Left lung (tissue), 10 donors: ENCODE data around the gene KRT38. TPM values are rescaled to one million over a fixed set of nuclear protein-coding genes. Genes with fewer than 3 reads are reported as not detected.

Experiments used
- ATAC-seq: fragments of 200-7000 bp; cut with Tn5 transposase; one replicate; pipeline ENCODE4 v1.9.1; 2020; ENCODE audit warnings: moderate library complexity
- DNase-seq, 4 donors: peaks; one replicate each; pipeline ENCODE4 v3.0.0-alpha.2; 2013 to 2020
- H3K27ac ChIP-seq, 2 donors: fragments of 200-600 bp; sonication (generic) in 1 of 2; one replicate each; pipeline versions ENCODE4 v1.5.0 to v1.8.0; 2020 to 2021
- H3K27me3 ChIP-seq, 2 donors: fragments of 200-600 bp; sonication (generic) in 1 of 2; one replicate each; pipeline versions ENCODE4 v1.5.0 to v1.8.0; 2020 to 2021
- H3K36me3 ChIP-seq, 2 donors: fragments of 200-600 bp; sonication (generic) in 1 of 2; one replicate each; pipeline versions ENCODE4 v1.5.0 to v1.8.0; 2020 to 2021
- H3K4me1 ChIP-seq, 2 donors: fragments of 200-600 bp; one replicate each; pipeline ENCODE4 v1.8.0; 2021
- H3K4me3 ChIP-seq, 2 donors: fragments of 200-600 bp; sonication (generic) in 1 of 2; one replicate each; pipeline versions ENCODE4 v1.5.0 to v1.8.0; 2020 to 2021; ENCODE audit warnings: mild to moderate bottlenecking in 1 of 2
- H3K9me3 ChIP-seq, 2 donors: fragments of 200-600 bp; sonication (generic) in 1 of 2; one replicate each; pipeline versions ENCODE4 v1.5.0 to v1.8.0; 2020 to 2021
- CTCF ChIP-seq, 2 donors: fragments of 200-600 bp; sonication (generic) in 1 of 2; IDR thresholded peaks; one replicate each; pipeline versions ENCODE4 v1.5.0 to v1.8.0; 2021; ENCODE audit warnings: antibody characterized with exemption in 2 of 2
- intact Hi-C, 2 donors: fragments of 100-400 bp; cut with DNase I; formaldehyde crosslinking; loops; one replicate each; pipeline versions ENCODE4 v1.11.2 to v1.14.2; 2022
- polyA plus RNA-seq, 6 donors: library from polyadenylated mRNA; unstranded; fragments of 120-200 nt; gene quantifications; one replicate each; pipeline ENCODE4 v1.2.1, GENCODE V29; 2013; ENCODE audit not compliant: insufficient read length in 6 of 6
- total RNA-seq, 2 donors: library from RNA; stranded (reverse); fragmentation: NEBNext Ultra II Directional; extraction: Animal tissue kit (Norgen Biotek cat#: 25700); gene quantifications; one replicate each; pipeline ENCODE4 v1.2.1, GENCODE V29; 2021
- donor health status: DM: no; HTN: yes; CAD: no.
- donor health status: DM: no; HTN: no; CAD: no.

The KRT38 gene
- total and polyA plus RNA-seq, 8 donors, result not detected

- H3K27me3 ChIP-seq, result no peaks in the 10 kb centered on the region
- H3K9me3 ChIP-seq, result no peaks in the 10 kb centered on the region
- no peak for TF ChIP-seq CTCF (IDR thresholded peaks at IDR 0.05)
- no peak overlapping the region for H3K27ac ChIP-seq
- ATAC-seq (no peak), DNase-seq (no peak)
- H3K4me3 ChIP-seq, result no peak overlapping the region
- no peaks in the 10 kb centered on the region for H3K36me3 ChIP-seq
- no peaks in the 10 kb centered on the region for H3K4me1 ChIP-seq
- intact Hi-C loops, result no loop called here
These were observed 19.7 kb downstream of the KRT38 start for GRCh38 chr17:41421116-41421515.

- TF ChIP-seq CTCF (IDR thresholded peaks at IDR 0.05), result no peak
- Histone ChIP-seq H3K36me3 (no peaks in the 10 kb centered on the region), H3K9me3 (no peaks in the 10 kb centered on the region), H3K4me3 (no peak overlapping the region), H3K27me3 (no peaks in the 10 kb centered on the region), H3K27ac (no peak overlapping the region), H3K4me1 (no peaks in the 10 kb centered on the region)
- ATAC-seq (no peak), DNase-seq (no peak)
- intact Hi-C loops, result no loop called here
These were observed 20.6 kb downstream of the KRT38 start for GRCh38 chr17:41420134-41420533.

- H3K4me1 ChIP-seq, result no peaks in the 10 kb centered on the region
- H3K27ac ChIP-seq, result no peak overlapping the region
- no peaks in the 10 kb centered on the region for H3K27me3 ChIP-seq
- H3K9me3 ChIP-seq, result no peaks in the 10 kb centered on the region
- TF ChIP-seq CTCF (IDR thresholded peaks at IDR 0.05), result no peak
- H3K36me3 ChIP-seq, result no peaks in the 10 kb centered on the region
- ATAC-seq, result no peak
- H3K4me3 ChIP-seq, result no peak overlapping the region
- DNase-seq, result no peak
- intact Hi-C loops, result no loop called here
These were observed 21.1 kb downstream of the KRT38 start for GRCh38 chr17:41419716-41420115.

- Histone ChIP-seq H3K4me1 (no peaks in the 10 kb centered on the region), H3K36me3 (no peaks in the 10 kb centered on the region), H3K27me3 (no peaks in the 10 kb centered on the region), H3K4me3 (no peak overlapping the region), H3K9me3 (no peaks in the 10 kb centered on the region), H3K27ac (no peak overlapping the region)
- ATAC-seq, result no peak
- intact Hi-C loops, result no loop called here
- no peak for TF ChIP-seq CTCF (IDR thresholded peaks at IDR 0.05)
- no peak for DNase-seq
These were observed 22.5 kb downstream of the KRT38 start for GRCh38 chr17:41418116-41418860.

- H3K4me3 ChIP-seq, result no peak overlapping the region
- H3K27me3 ChIP-seq, result no peaks in the 10 kb centered on the region
- no peaks in the 10 kb centered on the region for H3K9me3 ChIP-seq
- intact Hi-C loops, result no loop called here
- DNase-seq (no peak), ATAC-seq (no peak)
- H3K4me1 ChIP-seq, result no peaks in the 10 kb centered on the region
- TF ChIP-seq CTCF (IDR thresholded peaks at IDR 0.05), result peak; percentile 14 to 21
- H3K36me3 ChIP-seq, result no peaks in the 10 kb centered on the region
- no peak overlapping the region for H3K27ac ChIP-seq
These were observed 23.2 kb downstream of the KRT38 start for GRCh38 chr17:41417576-41418015.
